KMS-11 (cell line): ENCODE measurements around the gene SETDB2.

ENCODE experiments used
- H2AFZ ChIP-seq: fragments of 200-600 bp; sonication (generic); 2 replicates; pipeline ENCODE4 v1.6.1; 2016; ENCODE audit warnings: antibody characterized with exemption, mixed run types, low read depth
- H3K27ac ChIP-seq: fragments of 200-600 bp; sonication (generic); 2 replicates; pipeline ENCODE4 v1.6.1; 2016; ENCODE audit warnings: mild to moderate bottlenecking, mixed run types
- H3K27me3 ChIP-seq: fragments of 200-600 bp; sonication (generic); 2 replicates; pipeline ENCODE4 v1.6.1; 2017; ENCODE audit warnings: mild to moderate bottlenecking, low read depth, mixed run types, moderate library complexity; ENCODE audit not compliant: insufficient read depth
- H3K36me3 ChIP-seq: fragments of 200-600 bp; sonication (generic); 2 replicates; pipeline ENCODE4 v1.6.1; 2017; ENCODE audit warnings: mild to moderate bottlenecking, mixed run types; ENCODE audit not compliant: insufficient read depth
- H3K4me1 ChIP-seq: fragments of 200-600 bp; sonication (generic); 2 replicates; pipeline ENCODE4 v1.6.1; 2016; ENCODE audit warnings: mild to moderate bottlenecking, low read depth, mixed run types; ENCODE audit not compliant: poor library complexity, severe bottlenecking
- H3K4me2 ChIP-seq: fragments of 200-600 bp; sonication (generic); 2 replicates; pipeline ENCODE4 v1.7.0; 2016; ENCODE audit warnings: mild to moderate bottlenecking, mixed run types
- H3K4me3 ChIP-seq: fragments of 200-600 bp; sonication (generic); IDR thresholded peaks from 2 replicates; pipeline ENCODE4 v1.6.1; 2017; ENCODE audit warnings: low read depth, low read length, mixed read lengths; ENCODE audit not compliant: insufficient read depth
- H3K79me2 ChIP-seq: fragments of 200-600 bp; sonication (generic); 2 replicates; pipeline ENCODE4 v1.6.1; 2016; ENCODE audit warnings: low read depth, mixed run types; ENCODE audit not compliant: insufficient read depth
- H3K9ac ChIP-seq: fragments of 200-600 bp; sonication (generic); 2 replicates; pipeline ENCODE4 v1.6.1; 2016; ENCODE audit warnings: mild to moderate bottlenecking, mixed run types
- H4K20me1 ChIP-seq: fragments of 200-600 bp; sonication (generic); 2 replicates; pipeline ENCODE4 v1.6.1; 2016; ENCODE audit warnings: mild to moderate bottlenecking, mixed run types; ENCODE audit not compliant: insufficient read depth
- CTCF ChIP-seq: fragments of 200-600 bp; sonication (generic); conservative IDR thresholded peaks from 2 replicates; pipeline ENCODE4 v1.6.1; 2017; ENCODE audit warnings: low read depth, mild to moderate bottlenecking, antibody characterized with exemption, low read length, moderate library complexity, mixed read lengths

The SETDB2 gene

GRCh38 chr13:49538404-49538803 is 94.3 kb downstream of the SETDB2 start:
- Histone ChIP-seq H3K36me3 (no peaks in the 10 kb centered on the region), H3K9ac (no peak overlapping the region), H3K4me3 (no peak overlapping the region), H2AFZ (no peak overlapping the region), H4K20me1 (no peaks in the 10 kb centered on the region), H3K4me2 (no peak overlapping the region), H3K27me3 (no peaks in the 10 kb centered on the region), H3K4me1 (peaks cover 29% of the 10 kb centered on the region), H3K27ac (no peak overlapping the region), H3K79me2 (no peaks in the 10 kb centered on the region)
- TF ChIP-seq CTCF: no peak

GRCh38 chr13:49539313-49539712 is 95.2 kb downstream of the SETDB2 start:
- Histone ChIP-seq H3K4me2 (no peak overlapping the region; the same call in 1 of the 2 replicates), H3K27me3 (no peaks in the 10 kb centered on the region), H3K9ac (no peak overlapping the region), H3K27ac (peak overlapping the region; percentile 94; the same call in 1 of the 2 replicates), H3K79me2 (no peaks in the 10 kb centered on the region), H2AFZ (no peak overlapping the region), H3K36me3 (no peaks in the 10 kb centered on the region), H3K4me3 (no peak overlapping the region), H4K20me1 (no peaks in the 10 kb centered on the region), H3K4me1 (peaks cover 28% of the 10 kb centered on the region)
- no peak for TF ChIP-seq CTCF

- peak overlapping the region; percentile 94 for H3K27ac ChIP-seq
Measured at GRCh38 chr13:49539746-49540145, 95.7 kb downstream of the SETDB2 start.

GRCh38 chr13:49540552-49540951 is 96.5 kb downstream of the SETDB2 start:
- peaks cover 28% of the 10 kb centered on the region for H3K4me1 ChIP-seq
- peak overlapping the region; percentile 62 for H2AFZ ChIP-seq
- H3K27me3 ChIP-seq: no peaks in the 10 kb centered on the region
- H4K20me1 ChIP-seq: no peaks in the 10 kb centered on the region
- peak overlapping the region; percentile 81 for H3K9ac ChIP-seq
- H3K27ac ChIP-seq: peak overlapping the region; percentile 94
- TF ChIP-seq CTCF: no peak
- no peaks in the 10 kb centered on the region for H3K36me3 ChIP-seq
- H3K79me2 ChIP-seq: no peaks in the 10 kb centered on the region
- H3K4me2 ChIP-seq: peak overlapping the region; percentile 58
- no peak overlapping the region for H3K4me3 ChIP-seq

More at GRCh38 chr13:49539746-49540145, 95.7 kb downstream of the SETDB2 start:
- no peak overlapping the region for H3K4me3 ChIP-seq
- H3K4me1 ChIP-seq: peaks cover 28% of the 10 kb centered on the region
- H3K79me2 ChIP-seq: no peaks in the 10 kb centered on the region
- peak overlapping the region; percentile 62 for H2AFZ ChIP-seq
- H4K20me1 ChIP-seq: no peaks in the 10 kb centered on the region
- peak overlapping the region; percentile 81; the same call in 1 of the 2 replicates for H3K9ac ChIP-seq
- H3K36me3 ChIP-seq: no peaks in the 10 kb centered on the region
- peak overlapping the region; percentile 58 for H3K4me2 ChIP-seq
- TF ChIP-seq CTCF: no peak
- H3K27me3 ChIP-seq: no peaks in the 10 kb centered on the region
